OCI-LY1 (cell line): ENCODE results near the gene MAGI1.

Experiments
- EZH2 ChIP-seq: fragments of 200-600 bp; sonication (generic), shearing (Covaris generic); IDR thresholded peaks from 2 replicates; pipeline ENCODE4 v1.8.0; 2017; ENCODE audit warnings: borderline replicate concordance, mixed run types, mild to moderate bottlenecking, antibody characterized with exemption, low read length, moderate library complexity, mixed read lengths
- TF ChIP-seq, protein P1 (sequence below): fragments of 200-600 bp; sonication (generic), shearing (Covaris generic); IDR thresholded peaks from 2 replicates; pipeline ENCODE4 v1.5.1; 2017; ENCODE audit warnings: mild to moderate bottlenecking, antibody characterized with exemption, low read length, moderate library complexity, mixed read lengths

DNA sequence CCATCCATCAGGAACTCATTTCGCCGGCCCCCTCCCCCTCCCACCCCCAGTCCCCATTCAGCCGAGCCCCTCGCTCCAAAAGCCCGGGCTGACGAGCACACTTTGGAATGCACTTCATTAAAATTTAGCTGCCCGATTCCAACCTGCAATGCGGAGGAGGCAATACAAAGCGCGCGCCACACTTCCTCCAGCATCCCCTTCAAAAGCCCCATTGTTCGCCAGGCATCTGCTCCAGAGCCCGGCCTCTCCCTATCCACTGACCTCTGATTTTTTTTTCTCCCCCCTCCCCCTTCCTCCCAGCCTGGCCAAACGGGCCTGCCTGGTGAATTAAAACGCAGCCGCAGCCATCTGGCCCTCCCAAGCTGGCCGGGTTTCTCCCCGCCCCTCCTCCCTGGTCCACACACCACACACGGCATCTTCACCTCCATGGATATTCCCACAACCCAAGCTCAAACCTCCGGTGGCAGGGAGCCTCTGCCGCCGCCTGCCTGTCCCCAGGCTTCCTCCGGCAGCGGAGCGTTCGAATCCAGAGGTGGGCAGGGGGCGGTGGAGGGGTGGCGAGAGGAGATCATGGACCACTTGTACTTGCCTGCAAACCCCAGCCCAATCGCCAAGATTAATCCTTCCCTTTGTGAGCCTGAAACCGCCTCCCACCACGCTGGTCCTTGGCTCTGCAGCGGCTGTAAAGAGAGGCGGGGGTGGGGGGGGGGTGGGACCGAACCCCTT is 441.3 kb downstream of the MAGI1 start:
- TF ChIP-seq, protein P1, sequence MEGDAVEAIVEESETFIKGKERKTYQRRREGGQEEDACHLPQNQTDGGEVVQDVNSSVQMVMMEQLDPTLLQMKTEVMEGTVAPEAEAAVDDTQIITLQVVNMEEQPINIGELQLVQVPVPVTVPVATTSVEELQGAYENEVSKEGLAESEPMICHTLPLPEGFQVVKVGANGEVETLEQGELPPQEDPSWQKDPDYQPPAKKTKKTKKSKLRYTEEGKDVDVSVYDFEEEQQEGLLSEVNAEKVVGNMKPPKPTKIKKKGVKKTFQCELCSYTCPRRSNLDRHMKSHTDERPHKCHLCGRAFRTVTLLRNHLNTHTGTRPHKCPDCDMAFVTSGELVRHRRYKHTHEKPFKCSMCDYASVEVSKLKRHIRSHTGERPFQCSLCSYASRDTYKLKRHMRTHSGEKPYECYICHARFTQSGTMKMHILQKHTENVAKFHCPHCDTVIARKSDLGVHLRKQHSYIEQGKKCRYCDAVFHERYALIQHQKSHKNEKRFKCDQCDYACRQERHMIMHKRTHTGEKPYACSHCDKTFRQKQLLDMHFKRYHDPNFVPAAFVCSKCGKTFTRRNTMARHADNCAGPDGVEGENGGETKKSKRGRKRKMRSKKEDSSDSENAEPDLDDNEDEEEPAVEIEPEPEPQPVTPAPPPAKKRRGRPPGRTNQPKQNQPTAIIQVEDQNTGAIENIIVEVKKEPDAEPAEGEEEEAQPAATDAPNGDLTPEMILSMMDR = no peak
- no peak for TF ChIP-seq EZH2
